Measurements from ENCODE around the gene ACADS. TPM values are rescaled to one million over a fixed set of nuclear protein-coding genes. Genes with fewer than 3 reads are reported as not detected.

The ACADS gene
- total RNA-seq, 1 experiment from 2014 or later, result 2.1 TPM

DNA sequence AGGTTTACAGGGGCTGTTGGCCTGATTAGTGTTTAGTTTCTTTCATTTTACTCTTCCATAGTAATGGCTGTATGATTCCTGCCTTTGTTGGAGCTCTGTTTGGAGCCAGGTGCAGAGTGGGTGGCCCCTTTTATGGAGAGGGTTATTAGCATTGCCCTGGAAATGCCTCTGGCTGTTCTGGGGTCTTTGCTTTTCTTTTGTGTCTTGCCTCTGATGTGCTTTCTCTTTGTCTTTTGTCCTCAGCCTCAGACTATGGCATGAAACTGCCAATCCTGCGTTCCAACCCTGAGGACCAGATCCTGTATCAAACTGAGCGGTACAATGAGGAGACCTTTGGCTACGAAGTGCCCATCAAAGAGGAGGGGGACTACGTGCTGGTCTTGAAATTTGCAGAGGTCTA is 31.8 kb upstream of the ACADS start:
- POLR2A ChIA-PET, result interaction anchor here (1.6 kb wide), 1 partner anchor 12 kb away, joined by 4 read pairs; no protein-coding TSS in a partner anchor
- peaks cover 53% of the 10 kb centered on the region for H3K36me3 Mint-ChIP-seq (ENCODE audit: insufficient read depth, unreplicated experiment)

DNA sequence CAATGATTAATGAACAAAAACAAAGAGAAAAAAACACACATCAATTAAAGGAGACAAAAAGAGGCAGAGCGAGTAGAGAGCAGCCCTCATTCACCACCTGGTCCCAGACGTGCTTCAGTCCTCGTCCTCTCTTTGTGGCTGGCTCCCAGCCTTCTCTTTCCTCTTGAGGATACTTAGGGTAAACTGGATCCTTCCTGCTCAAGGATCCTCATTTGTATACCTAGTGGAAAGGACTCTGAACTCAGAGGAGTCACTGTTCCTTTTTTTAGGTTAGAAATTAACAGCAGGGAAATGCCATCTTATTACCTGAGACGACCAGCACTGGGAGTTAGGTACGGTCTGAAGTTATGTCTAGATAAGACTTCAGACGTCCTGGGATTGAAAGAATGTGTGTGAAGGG is 29.0 kb upstream of the ACADS start:
- Mint-ChIP-seq H3K27ac (ENCODE audit: low read depth, unreplicated experiment) (no peak overlapping the region), H3K4me1 (ENCODE audit: insufficient read depth, unreplicated experiment) (peaks cover 9% of the 10 kb centered on the region), H3K9me3 (ENCODE audit: unreplicated experiment) (no peaks in the 10 kb centered on the region), H3K4me3 (ENCODE audit: unreplicated experiment) (no peak overlapping the region), H3K36me3 (ENCODE audit: insufficient read depth, unreplicated experiment) (peaks cover 78% of the 10 kb centered on the region), H3K27me3 (ENCODE audit: insufficient read depth, unreplicated experiment) (no peaks in the 10 kb centered on the region)
- intact Hi-C loops (cut with micrococcal nuclease), result no loop called here
- DNase-seq (ENCODE audit: unreplicated experiment), result no peak
- CTCF ChIA-PET, result interaction anchor here (2.1 kb wide), 1 partner anchor 48 kb away, joined by 7 read pairs; no protein-coding TSS in a partner anchor
- BruUV-seq (replicated peaks), result no TSS peak
- POLR2A ChIA-PET, result interaction anchor here (2.3 kb wide), 1 partner anchor 10 kb away, joined by 12 read pairs; the partner anchor contains the start of gene MLEC
- TF ChIP-seq, protein P1, sequence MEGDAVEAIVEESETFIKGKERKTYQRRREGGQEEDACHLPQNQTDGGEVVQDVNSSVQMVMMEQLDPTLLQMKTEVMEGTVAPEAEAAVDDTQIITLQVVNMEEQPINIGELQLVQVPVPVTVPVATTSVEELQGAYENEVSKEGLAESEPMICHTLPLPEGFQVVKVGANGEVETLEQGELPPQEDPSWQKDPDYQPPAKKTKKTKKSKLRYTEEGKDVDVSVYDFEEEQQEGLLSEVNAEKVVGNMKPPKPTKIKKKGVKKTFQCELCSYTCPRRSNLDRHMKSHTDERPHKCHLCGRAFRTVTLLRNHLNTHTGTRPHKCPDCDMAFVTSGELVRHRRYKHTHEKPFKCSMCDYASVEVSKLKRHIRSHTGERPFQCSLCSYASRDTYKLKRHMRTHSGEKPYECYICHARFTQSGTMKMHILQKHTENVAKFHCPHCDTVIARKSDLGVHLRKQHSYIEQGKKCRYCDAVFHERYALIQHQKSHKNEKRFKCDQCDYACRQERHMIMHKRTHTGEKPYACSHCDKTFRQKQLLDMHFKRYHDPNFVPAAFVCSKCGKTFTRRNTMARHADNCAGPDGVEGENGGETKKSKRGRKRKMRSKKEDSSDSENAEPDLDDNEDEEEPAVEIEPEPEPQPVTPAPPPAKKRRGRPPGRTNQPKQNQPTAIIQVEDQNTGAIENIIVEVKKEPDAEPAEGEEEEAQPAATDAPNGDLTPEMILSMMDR (IDR thresholded peaks at IDR 0.05; ENCODE audit: unreplicated experiment), result no peak

More for the DNA sequence above, 31.8 kb upstream of the ACADS start:
- TF ChIP-seq, protein P1 (IDR thresholded peaks at IDR 0.05; ENCODE audit: unreplicated experiment), result no peak
- no TSS peak for BruUV-seq (replicated peaks)
- intact Hi-C loops (cut with micrococcal nuclease), result no loop called here
- H3K27me3 Mint-ChIP-seq (ENCODE audit: insufficient read depth, unreplicated experiment), result no peaks in the 10 kb centered on the region
- H3K9me3 Mint-ChIP-seq (ENCODE audit: unreplicated experiment), result no peaks in the 10 kb centered on the region
- peaks cover 18% of the 10 kb centered on the region for H3K4me1 Mint-ChIP-seq (ENCODE audit: insufficient read depth, unreplicated experiment)
- no peak for DNase-seq (ENCODE audit: unreplicated experiment)
- H3K27ac Mint-ChIP-seq (ENCODE audit: low read depth, unreplicated experiment), result no peak overlapping the region
- H3K4me3 Mint-ChIP-seq (ENCODE audit: unreplicated experiment), result no peak overlapping the region
- CTCF ChIA-PET, result interaction anchor here (0.8 to 1.2 kb wide), 2 partner anchors 9 to 285 kb away, joined by 5 to 6 read pairs; partner anchors contain the start of gene HNF1A

DNA sequence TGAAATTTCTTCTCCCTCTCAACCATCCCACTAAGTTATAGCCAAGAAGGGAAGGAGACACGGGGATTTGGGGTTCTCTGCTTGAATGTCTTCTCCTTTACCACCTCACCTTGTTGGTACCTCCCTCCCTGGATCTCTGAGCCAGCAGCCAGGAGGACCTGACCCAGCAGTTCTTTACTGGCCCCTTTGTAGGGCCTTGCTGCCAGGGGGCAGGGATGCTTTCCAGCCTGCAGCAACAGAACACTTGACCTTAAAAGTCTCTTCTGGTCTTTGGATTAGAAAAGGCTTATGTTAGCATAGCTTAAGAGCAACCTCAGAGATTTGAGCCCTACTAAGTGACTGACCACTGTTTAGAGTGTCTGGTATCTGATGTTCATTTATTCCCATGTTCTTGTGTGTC is 28.3 kb upstream of the ACADS start:
- TF ChIP-seq, protein P1 (IDR thresholded peaks at IDR 0.05; ENCODE audit: unreplicated experiment), result no peak
- intact Hi-C loops (cut with micrococcal nuclease), result no loop called here
- BruUV-seq (replicated peaks), result no TSS peak
- no peak overlapping the region for H3K4me3 Mint-ChIP-seq (ENCODE audit: unreplicated experiment)
- ChIA-PET POLR2A (interaction anchor here (0.6 to 2.3 kb wide), 2 partner anchors 9 to 10 kb away, joined by 3 to 12 read pairs; partner anchors contain the start of gene MLEC), CTCF (interaction anchor here (0.8 to 2.1 kb wide), 4 partner anchors 8 to 274 kb away, joined by 3 to 7 read pairs (median 4); no protein-coding TSS in a partner anchor)
- H3K9me3 Mint-ChIP-seq (ENCODE audit: unreplicated experiment), result no peaks in the 10 kb centered on the region
- no peak overlapping the region for H3K27ac Mint-ChIP-seq (ENCODE audit: low read depth, unreplicated experiment)
- no peak for DNase-seq (ENCODE audit: unreplicated experiment)
- peaks cover 5% of the 10 kb centered on the region for H3K4me1 Mint-ChIP-seq (ENCODE audit: insufficient read depth, unreplicated experiment)
- H3K27me3 Mint-ChIP-seq (ENCODE audit: insufficient read depth, unreplicated experiment), result no peaks in the 10 kb centered on the region
- peaks cover 77% of the 10 kb centered on the region for H3K36me3 Mint-ChIP-seq (ENCODE audit: insufficient read depth, unreplicated experiment)

DNA sequence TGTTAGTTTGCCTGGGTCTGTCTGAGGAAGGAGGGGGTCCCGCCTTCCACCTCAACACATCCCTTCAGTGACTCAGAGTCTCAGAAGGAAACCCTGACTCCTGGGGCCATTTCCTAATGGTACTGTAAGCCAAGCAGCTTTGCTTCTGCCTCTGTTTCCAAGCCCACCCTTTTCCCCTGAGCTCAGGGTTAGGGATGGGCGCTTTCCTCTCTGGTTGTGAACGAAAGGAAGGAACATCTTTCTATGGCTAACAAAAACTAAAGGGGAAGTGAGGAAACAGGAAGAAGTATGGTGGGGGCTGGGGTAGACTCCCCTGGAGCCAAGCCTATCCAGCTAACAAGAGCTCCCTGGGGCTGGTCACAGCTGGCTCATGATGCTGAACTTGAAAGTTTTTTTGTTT is 27.0 kb upstream of the ACADS start:
- H3K36me3 Mint-ChIP-seq (ENCODE audit: insufficient read depth, unreplicated experiment), result peaks cover 70% of the 10 kb centered on the region
- CTCF ChIA-PET, result interaction anchor here (0.5 to 2.1 kb wide), 5 partner anchors 8 to 104 kb away, joined by 3 to 7 read pairs (median 4); no protein-coding TSS in a partner anchor
- intact Hi-C loops (cut with micrococcal nuclease), result no loop called here
- BruUV-seq (replicated peaks), result no TSS peak
- no peak overlapping the region for H3K4me3 Mint-ChIP-seq (ENCODE audit: unreplicated experiment)
- H3K27ac Mint-ChIP-seq (ENCODE audit: low read depth, unreplicated experiment), result no peak overlapping the region
- no peaks in the 10 kb centered on the region for H3K9me3 Mint-ChIP-seq (ENCODE audit: unreplicated experiment)
- no peaks in the 10 kb centered on the region for H3K4me1 Mint-ChIP-seq (ENCODE audit: insufficient read depth, unreplicated experiment)
- no peak for DNase-seq (ENCODE audit: unreplicated experiment)
- H3K27me3 Mint-ChIP-seq (ENCODE audit: insufficient read depth, unreplicated experiment), result no peaks in the 10 kb centered on the region
- POLR2A ChIA-PET, result interaction anchor here (2.3 kb wide), 1 partner anchor 12 kb away, joined by 12 read pairs; the partner anchor contains the start of gene MLEC
- TF ChIP-seq, protein P1 (IDR thresholded peaks at IDR 0.05; ENCODE audit: unreplicated experiment), result no peak

Measured in MCF 10A (cell line).